OCI-LY7 (cell line): Measurements from ENCODE around the gene ZC3H4.
"Not testable (repeated sequence)": the region's sequence is repeated elsewhere in the genome, so short reads cannot be mapped to it uniquely, and the experiment has no call there.

Source experiments
- EZH2phosphoT487 ChIP-seq: fragments of 200-600 bp; sonication (generic); IDR thresholded peaks from 2 replicates; pipeline ENCODE4 v1.6.1; 2018; ENCODE audit warnings: low read depth, borderline replicate concordance, mild to moderate bottlenecking, mixed run types, antibody characterized with exemption, low read length, moderate library complexity, mixed read lengths
- TF ChIP-seq, protein P1 (sequence below): fragments of 200-600 bp; sonication (generic); conservative IDR thresholded peaks from 2 replicates; pipeline ENCODE4 v1.5.1; 2014; ENCODE audit warnings: mild to moderate bottlenecking, antibody characterized with exemption, low read length, moderate library complexity, mixed read lengths

DNA sequence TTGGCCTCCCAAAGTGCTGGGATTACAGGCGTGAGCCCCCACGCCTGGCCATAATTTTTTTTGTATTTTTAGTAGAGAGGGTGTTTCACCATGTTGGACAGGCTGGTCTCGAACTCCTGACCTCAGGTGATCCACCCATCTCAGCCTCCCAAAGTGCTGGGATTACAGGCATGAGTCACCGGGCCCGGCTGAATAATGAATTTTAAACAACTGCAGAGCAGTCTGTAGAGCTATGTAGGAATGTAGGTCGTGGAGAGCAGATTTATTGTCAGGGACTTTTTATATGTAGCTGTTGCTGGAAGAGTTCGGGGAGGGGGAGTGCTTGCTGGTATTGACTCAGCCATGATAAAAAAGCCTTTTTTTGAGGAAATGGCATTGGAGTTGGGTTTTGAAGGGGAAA lies 27.7 kb upstream of the ZC3H4 start:
- TF ChIP-seq, protein P1, sequence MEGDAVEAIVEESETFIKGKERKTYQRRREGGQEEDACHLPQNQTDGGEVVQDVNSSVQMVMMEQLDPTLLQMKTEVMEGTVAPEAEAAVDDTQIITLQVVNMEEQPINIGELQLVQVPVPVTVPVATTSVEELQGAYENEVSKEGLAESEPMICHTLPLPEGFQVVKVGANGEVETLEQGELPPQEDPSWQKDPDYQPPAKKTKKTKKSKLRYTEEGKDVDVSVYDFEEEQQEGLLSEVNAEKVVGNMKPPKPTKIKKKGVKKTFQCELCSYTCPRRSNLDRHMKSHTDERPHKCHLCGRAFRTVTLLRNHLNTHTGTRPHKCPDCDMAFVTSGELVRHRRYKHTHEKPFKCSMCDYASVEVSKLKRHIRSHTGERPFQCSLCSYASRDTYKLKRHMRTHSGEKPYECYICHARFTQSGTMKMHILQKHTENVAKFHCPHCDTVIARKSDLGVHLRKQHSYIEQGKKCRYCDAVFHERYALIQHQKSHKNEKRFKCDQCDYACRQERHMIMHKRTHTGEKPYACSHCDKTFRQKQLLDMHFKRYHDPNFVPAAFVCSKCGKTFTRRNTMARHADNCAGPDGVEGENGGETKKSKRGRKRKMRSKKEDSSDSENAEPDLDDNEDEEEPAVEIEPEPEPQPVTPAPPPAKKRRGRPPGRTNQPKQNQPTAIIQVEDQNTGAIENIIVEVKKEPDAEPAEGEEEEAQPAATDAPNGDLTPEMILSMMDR, result not testable (repeated sequence)
- not testable (repeated sequence) for TF ChIP-seq EZH2phosphoT487
